Large intestine (tissue), 12 donors: Measurements from ENCODE around the gene EPB41L5. TPM values are rescaled to one million over a fixed set of nuclear protein-coding genes. Genes with fewer than 3 reads are reported as not detected.
A peak's percentile ranks its signal among the peaks of the same experiment; 100 is the strongest.
"Not testable (repeated sequence)": the region's sequence is repeated elsewhere in the genome, so short reads cannot be mapped to it uniquely, and the experiment has no call there.

Source experiments
- DNase-seq, 2 donors: peaks; one replicate each; pipeline versions ENCODE4 v3.0.0 to v3.0.0-alpha.2; 2013
- H3K27ac ChIP-seq: one replicate; pipeline ENCODE4 v1.5.1; 2013; ENCODE audit warnings: low read length
- H3K27me3 ChIP-seq: 2 replicates; pipeline ENCODE4 v1.6.1; 2013; ENCODE audit warnings: low read length; ENCODE audit not compliant: control insufficient read depth, insufficient read depth
- H3K36me3 ChIP-seq: 2 replicates; pipeline ENCODE4 v1.6.1; 2013; ENCODE audit warnings: low read length; ENCODE audit not compliant: control insufficient read depth, insufficient read depth
- H3K4me1 ChIP-seq: one replicate; pipeline ENCODE4 v1.6.1; 2013; ENCODE audit warnings: low read length; ENCODE audit not compliant: control insufficient read depth, insufficient read depth
- H3K4me3 ChIP-seq: one replicate; pipeline ENCODE4 v1.5.1; 2013; ENCODE audit warnings: low read length
- H3K9me3 ChIP-seq: one replicate; pipeline ENCODE4 v1.6.1; 2013; ENCODE audit warnings: mild to moderate bottlenecking, low read depth, low read length, moderate library complexity; ENCODE audit not compliant: control insufficient read depth
- WGBS: methylation state at CpG from one replicate; pipeline ENCODE4 v1.1.5; 2013; ENCODE audit warnings: low lambda C conversion rate; ENCODE audit not compliant: insufficient coverage; 5-methylcytosine and 5-hydroxymethylcytosine counted together
- long read RNA-seq, 11 donors: transcript quantifications; one replicate each; lab custom pipeline, GENCODE V29; 2026
- polyA plus RNA-seq: library from polyadenylated mRNA; unstranded; fragments of 120-200 nt; gene quantifications from one replicate; pipeline ENCODE4 v1.2.1, GENCODE V29; 2013

Gene EPB41L5
- 32.0 TPM for polyA plus RNA-seq
- long read RNA-seq, donor 1, partial matches to known transcripts, result 0 of 1 reads
- long read RNA-seq, donor 1, other reads (novel, unspliced or antisense), result 0 of 1 reads
- long read RNA-seq, donor 2, partial matches to known transcripts, result 7 of 10 reads
- long read RNA-seq, donor 2, other reads (novel, unspliced or antisense), result 0 of 10 reads
- long read RNA-seq, donor 3, result 0 reads
- long read RNA-seq, donor 4, result 0 reads
- long read RNA-seq, donor 5, full-length matches to known transcripts, result 4 of 4 reads
- long read RNA-seq, donor 5, partial matches to known transcripts, result 0 of 4 reads
- long read RNA-seq, donor 5, other reads (novel, unspliced or antisense), result 0 of 4 reads
- long read RNA-seq, donor 6, transcript EPB41L5-202 (17 exons, 1,777 nt), result major isoform, 5 of 5 reads
- long read RNA-seq, donor 6, partial matches to known transcripts, result 0 of 5 reads
- long read RNA-seq, donor 6, other reads (novel, unspliced or antisense), result 0 of 5 reads
- long read RNA-seq, donor 7, partial matches to known transcripts, result 0 of 3 reads
- long read RNA-seq, donor 7, other reads (novel, unspliced or antisense), result 0 of 3 reads
- long read RNA-seq, donor 8, transcript EPB41L5-202 (17 exons, 1,777 nt), result major isoform, 5 of 5 reads
- long read RNA-seq, donor 8, partial matches to known transcripts, result 0 of 5 reads
- long read RNA-seq, donor 8, other reads (novel, unspliced or antisense), result 0 of 5 reads
- long read RNA-seq, donor 9, partial matches to known transcripts, result 0 of 1 reads
- long read RNA-seq, donor 9, other reads (novel, unspliced or antisense), result 0 of 1 reads
- long read RNA-seq, donor 10, partial matches to known transcripts, result 0 of 3 reads
- long read RNA-seq, donor 10, other reads (novel, unspliced or antisense), result 0 of 3 reads
- long read RNA-seq, donor 11, partial matches to known transcripts, result 6 of 9 reads
- long read RNA-seq, donor 11, other reads (novel, unspliced or antisense), result 0 of 9 reads

DNA sequence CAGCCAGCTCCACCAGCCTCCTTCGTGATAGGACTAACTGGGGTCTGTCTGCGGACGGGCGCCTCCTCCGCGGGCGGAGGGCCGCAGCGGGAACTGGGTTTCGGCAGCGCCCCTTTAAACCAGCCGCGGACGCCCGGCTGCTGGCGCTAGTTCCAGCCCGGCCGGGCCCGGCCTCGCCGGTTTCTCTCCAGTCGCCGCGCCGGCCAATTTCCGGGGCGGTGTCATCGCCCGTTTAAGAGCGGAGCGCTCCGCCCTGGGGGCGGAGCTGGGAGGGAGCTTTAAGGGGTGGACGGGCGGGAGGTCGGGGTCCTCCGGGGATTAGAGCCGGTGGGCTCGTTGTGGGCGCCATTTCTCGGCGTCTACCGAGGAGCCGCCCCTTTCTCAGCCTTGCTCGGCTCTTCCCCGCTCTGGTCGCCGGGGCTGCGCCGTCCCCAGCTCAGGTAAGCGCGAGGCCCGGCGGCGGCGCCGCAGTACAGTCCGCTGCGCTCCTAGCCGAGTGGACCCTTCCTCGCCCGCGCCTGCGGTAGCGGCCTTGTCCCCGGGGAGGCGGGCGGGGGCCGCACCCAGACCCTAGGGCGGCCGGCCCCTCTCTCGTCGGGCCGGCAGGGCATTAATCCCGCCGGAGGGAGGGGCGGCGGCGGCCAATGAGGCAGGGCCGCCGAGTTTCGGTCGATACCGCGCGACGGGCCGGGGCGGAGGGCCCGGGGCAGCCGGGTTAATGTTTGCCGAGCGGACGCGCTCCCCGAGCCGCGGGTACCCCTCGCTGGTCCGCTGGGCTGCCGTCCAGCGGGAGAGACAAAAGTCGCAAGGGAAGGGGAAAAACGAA is at the start of gene EPB41L5:
EPB41L5 (plus strand) TSS at position 307 of the 826 bp plus-strand sequence. CDS start 6,008 bp downstream, outside the sequence.
- H3K27me3 ChIP-seq, result no peaks in the 10 kb centered on the region
- no peaks in the 10 kb centered on the region for H3K9me3 ChIP-seq
- peak; percentile 91 to 98 for DNase-seq
- no CpG with 5 or more reads among the region's 104 CpGs for WGBS
- H3K4me3 ChIP-seq, result peak within 1 kb of the TSS; percentile 84
- no peaks in the 10 kb centered on the region for H3K36me3 ChIP-seq
- no peaks in the 10 kb centered on the region for H3K4me1 ChIP-seq
- peak within 1 kb of the TSS; percentile 98 for H3K27ac ChIP-seq

DNA sequence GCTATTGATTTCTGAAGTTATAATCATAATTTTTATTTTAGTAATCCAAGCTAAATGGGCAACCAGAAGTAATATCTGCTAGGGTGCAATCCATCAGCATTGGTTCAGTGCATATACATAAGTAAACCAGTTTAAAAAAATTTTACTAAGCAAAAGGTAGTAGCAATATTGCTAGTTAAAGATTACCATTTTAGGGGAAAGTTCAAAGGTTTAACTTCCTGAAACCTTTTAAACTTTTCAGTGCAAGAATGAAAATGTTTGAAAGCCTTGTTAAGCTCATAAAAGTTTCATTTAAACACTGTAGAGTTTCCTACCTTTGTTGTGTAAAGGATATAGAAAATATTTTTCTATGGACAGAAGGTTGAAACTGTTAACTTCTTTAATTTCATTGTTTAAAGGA is 31.0 kb upstream of the EPB41L5 start:
- Histone ChIP-seq H3K9me3 (no peaks in the 10 kb centered on the region), H3K4me1 (no peaks in the 10 kb centered on the region), H3K27me3 (no peaks in the 10 kb centered on the region), H3K36me3 (peaks cover 4% of the 10 kb centered on the region), H3K27ac (no peak overlapping the region), H3K4me3 (no peak overlapping the region)
- peak in 1 of 2 donors; percentile 32 for DNase-seq

DNA sequence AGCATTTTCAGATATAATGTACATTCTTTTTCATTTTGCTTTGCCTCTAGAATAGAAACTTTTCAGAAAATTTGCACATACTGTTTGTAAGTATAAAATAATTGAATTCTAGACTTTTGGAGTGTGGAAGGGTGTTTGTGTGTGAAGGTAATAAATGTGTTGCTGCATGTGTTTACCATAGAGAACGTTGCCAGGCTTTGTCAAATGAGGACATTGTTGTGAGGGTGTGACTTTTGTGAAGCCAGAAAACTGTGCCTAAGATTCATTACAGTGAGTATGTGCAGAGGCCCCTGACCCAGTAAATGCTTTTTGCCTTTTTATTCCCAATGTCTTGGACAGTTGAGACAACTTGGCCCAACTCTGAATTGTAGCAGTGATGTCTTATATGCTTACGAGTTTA is 30.4 kb upstream of the EPB41L5 start:
- Histone ChIP-seq H3K27ac (no peak overlapping the region), H3K4me1 (no peaks in the 10 kb centered on the region), H3K4me3 (no peak overlapping the region), H3K36me3 (peaks cover 2% of the 10 kb centered on the region), H3K9me3 (no peaks in the 10 kb centered on the region), H3K27me3 (no peaks in the 10 kb centered on the region)
- DNase-seq, result peak in 1 of 2 donors; percentile 3
- no CpG with 5 or more reads among the region's 2 CpGs for WGBS

DNA sequence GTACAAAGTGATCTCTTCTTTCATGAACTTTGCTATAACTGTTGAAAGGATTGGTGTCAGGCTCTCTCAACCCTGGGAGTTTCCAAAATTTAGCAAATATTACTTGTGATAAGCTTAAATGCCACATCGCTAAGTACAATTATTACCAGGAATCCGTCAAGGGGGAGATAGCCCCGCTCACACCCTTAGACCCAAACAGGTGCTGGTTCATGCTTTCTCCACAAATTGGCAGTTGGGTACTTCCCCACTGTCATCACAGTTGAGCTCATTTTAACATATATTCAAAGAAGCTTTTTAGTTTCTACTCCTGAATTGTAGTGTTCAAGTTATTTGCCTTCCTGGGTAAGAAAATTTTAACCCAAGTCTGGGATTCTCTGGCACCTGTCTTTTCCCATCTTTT is 29.8 kb upstream of the EPB41L5 start:
- DNase-seq, result peak in 1 of 2 donors; percentile 4
- no peaks in the 10 kb centered on the region for H3K27me3 ChIP-seq
- no CpG with 5 or more reads among the region's 3 CpGs for WGBS

DNA sequence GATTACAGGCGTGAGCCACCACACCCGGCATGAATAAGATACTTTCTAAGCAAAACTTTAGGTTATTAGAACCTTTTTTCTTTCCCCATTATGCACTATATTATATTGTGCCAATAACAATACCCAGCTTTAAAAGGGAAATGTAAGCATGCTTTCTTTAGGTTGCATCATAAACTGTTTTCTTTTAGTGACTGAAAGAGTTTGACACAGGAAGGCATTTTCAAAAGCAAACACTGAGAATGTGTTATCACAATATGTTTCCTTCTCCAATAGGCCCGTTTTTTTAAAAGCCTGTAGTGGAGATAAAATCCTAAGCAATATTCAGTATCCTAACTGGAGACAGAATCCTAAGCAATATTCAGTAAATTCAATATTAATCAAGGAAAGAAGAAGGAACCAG is 16.7 kb upstream of the EPB41L5 start:
- H3K27me3 ChIP-seq, result no peaks in the 10 kb centered on the region
- no peak overlapping the region for H3K27ac ChIP-seq
- WGBS, result 50% methylated on average over 1 of the region's 3 CpGs

More for the DNA sequence above, 29.8 kb upstream of the EPB41L5 start:
- no peak overlapping the region for H3K27ac ChIP-seq
- no peaks in the 10 kb centered on the region for H3K4me1 ChIP-seq
- H3K9me3 ChIP-seq, result no peaks in the 10 kb centered on the region
- no peak overlapping the region for H3K4me3 ChIP-seq
- H3K36me3 ChIP-seq, result no peaks in the 10 kb centered on the region

DNA sequence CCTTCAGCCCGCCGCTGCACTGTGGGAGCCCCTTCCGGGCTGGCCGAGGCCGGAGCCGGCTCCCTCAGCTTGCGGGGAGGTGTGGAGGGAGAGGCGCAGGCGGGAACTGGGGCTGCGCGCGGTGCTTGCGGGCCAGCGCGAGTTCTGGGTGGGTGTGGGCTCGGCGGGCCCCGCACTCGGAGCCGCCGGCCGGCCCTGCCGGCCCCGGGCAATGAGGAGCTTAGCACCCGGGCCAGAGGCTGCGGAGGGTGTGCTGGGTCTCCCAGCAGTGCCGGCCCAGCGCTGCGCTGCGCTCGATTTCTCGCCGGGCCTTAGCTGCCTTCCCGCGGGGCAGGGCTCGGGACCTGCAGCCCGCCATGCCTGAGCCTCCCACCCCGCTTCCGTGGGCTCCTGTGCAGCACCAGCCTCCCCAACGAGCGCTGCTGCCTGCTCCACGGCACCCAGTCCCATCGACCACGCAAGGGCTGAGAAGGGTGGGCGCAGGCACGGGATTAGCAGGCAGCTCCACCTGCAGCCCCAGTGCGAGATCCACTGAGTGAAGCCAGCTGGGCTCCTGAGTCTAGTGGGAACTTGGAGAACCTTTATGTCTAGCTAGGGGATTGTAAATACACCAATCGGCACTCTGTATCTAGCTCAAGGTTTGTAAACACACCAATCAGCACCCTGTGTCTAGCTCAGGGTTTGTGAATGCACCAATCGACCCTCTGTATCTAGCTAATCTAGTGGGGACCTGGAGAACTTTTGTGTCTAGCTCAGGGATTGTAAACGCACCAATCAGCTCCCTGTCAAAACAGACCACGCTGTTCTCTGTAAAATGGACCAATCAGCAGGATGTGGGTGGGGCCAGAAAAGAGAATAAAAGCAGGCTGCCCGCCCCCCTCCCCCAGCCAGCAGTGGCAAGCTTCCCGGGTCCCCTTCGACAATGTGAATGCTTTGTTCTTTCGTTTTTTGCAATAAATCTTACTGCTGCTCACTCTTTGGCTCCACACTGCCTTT is 15.7 kb upstream of the EPB41L5 start:
- not testable (repeated sequence) for H3K4me1 ChIP-seq, H3K36me3 ChIP-seq, H3K9me3 ChIP-seq, H3K4me3 ChIP-seq, H3K27ac ChIP-seq, H3K27me3 ChIP-seq, DNase-seq
- WGBS, result no CpG with 5 or more reads among the region's 55 CpGs

More for the DNA sequence above, 16.7 kb upstream of the EPB41L5 start:
- H3K4me3 ChIP-seq, result no peak overlapping the region
- no peak for DNase-seq
- H3K4me1 ChIP-seq, result no peaks in the 10 kb centered on the region
- peaks cover 3% of the 10 kb centered on the region for H3K9me3 ChIP-seq
- H3K36me3 ChIP-seq, result no peaks in the 10 kb centered on the region

DNA sequence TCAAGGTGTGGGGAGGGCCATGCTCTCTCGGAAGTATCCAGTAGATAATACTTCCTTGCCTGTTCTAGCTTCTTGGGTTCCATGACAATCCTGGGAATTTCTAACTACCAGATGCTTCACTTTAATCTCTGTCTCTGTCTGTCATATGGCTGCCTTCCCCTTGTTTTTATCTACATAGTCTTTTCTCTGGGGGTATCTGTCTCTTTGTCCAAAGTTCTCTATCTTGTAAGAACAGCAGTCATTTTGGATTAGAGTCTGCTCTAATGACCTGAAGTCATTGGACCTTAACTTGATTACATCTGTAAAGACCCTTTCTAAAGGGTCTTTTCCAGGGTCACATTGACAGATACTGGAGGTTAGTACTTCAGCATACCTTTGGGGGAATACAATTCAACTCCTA is 11.4 kb upstream of the EPB41L5 start:
- Histone ChIP-seq H3K27me3 (no peaks in the 10 kb centered on the region), H3K4me1 (no peaks in the 10 kb centered on the region), H3K36me3 (no peaks in the 10 kb centered on the region), H3K27ac (no peak overlapping the region), H3K4me3 (no peak overlapping the region), H3K9me3 (peaks cover 3% of the 10 kb centered on the region)
- no peak for DNase-seq
- no CpG with 5 or more reads among the region's 1 CpG for WGBS

DNA sequence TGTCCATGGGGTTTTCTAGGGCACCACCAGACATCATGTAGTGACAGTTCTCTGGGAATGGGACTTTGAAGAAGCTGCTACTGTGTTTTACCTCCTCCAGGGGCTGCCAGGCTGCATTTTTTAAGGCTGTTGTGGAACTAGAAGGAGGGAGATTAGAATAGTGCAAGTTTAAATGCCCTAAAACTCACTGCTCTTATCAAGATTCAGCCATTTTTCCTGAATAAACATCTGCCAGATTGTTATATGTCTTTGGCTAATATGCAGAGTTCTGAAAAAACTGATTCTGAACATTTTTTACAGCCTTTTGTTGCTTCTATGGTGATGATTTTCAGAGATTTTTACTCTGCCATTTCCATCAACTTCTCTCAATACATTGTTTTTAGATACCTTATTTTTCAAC is 8.6 kb upstream of the EPB41L5 start:
- Histone ChIP-seq H3K4me3 (no peak overlapping the region), H3K27me3 (no peaks in the 10 kb centered on the region), H3K4me1 (no peaks in the 10 kb centered on the region), H3K27ac (no peak overlapping the region), H3K36me3 (no peaks in the 10 kb centered on the region), H3K9me3 (no peaks in the 10 kb centered on the region)
- DNase-seq, result no peak

DNA sequence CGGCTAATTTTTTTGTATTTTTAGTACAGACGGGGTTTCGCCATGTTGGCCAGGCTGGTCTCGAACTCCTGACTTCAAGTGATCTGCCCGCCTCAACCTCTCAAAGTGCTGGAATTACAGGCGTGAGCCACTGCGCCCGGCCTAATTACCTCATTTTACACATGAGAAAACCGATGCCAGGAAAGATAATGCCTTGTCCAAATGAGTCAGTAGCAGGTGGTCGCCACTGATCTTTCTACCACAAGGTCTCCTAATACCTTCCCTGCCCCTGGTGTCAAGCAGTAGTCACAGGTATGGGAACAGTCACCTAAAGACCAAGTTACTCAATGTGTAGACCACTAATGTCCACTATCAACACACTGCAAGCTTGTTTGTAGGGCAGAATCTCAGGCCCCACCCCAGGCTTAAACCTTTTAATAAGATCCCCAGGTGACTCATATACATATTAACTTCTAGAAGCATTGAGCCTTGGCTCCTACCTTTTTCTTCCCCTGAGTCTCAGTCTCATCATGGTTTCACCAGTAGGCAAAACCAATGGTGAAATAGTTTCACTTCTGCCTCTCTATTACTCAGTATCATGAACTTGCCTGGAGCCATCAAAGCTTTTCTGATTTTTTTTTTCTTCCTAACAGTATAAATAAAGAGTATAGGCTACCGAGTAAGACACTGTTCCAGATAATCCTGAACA is 6.9 kb upstream of the EPB41L5 start:
- no peaks in the 10 kb centered on the region for H3K27me3 ChIP-seq
- no peaks in the 10 kb centered on the region for H3K9me3 ChIP-seq
- no peak for DNase-seq
- no peaks in the 10 kb centered on the region for H3K4me1 ChIP-seq
- WGBS, result 60% methylated on average over 1 of the region's 11 CpGs
- H3K4me3 ChIP-seq, result no peak overlapping the region
- no peak overlapping the region for H3K27ac ChIP-seq
- H3K36me3 ChIP-seq, result no peaks in the 10 kb centered on the region
